ENCODE results near the gene FKTN. TPM values are rescaled to one million over a fixed set of nuclear protein-coding genes. Genes with fewer than 3 reads are reported as not detected.
"Not testable (repeated sequence)": the region's sequence is repeated elsewhere in the genome, so short reads cannot be mapped to it uniquely, and the experiment has no call there.

The FKTN gene
- total RNA-seq, 2 donors from 2014 or later: 6.6 to 8.3 TPM

- TF ChIP-seq POLR2A (IDR thresholded peaks at IDR 0.05): no peak
- TF ChIP-seq, protein P1, sequence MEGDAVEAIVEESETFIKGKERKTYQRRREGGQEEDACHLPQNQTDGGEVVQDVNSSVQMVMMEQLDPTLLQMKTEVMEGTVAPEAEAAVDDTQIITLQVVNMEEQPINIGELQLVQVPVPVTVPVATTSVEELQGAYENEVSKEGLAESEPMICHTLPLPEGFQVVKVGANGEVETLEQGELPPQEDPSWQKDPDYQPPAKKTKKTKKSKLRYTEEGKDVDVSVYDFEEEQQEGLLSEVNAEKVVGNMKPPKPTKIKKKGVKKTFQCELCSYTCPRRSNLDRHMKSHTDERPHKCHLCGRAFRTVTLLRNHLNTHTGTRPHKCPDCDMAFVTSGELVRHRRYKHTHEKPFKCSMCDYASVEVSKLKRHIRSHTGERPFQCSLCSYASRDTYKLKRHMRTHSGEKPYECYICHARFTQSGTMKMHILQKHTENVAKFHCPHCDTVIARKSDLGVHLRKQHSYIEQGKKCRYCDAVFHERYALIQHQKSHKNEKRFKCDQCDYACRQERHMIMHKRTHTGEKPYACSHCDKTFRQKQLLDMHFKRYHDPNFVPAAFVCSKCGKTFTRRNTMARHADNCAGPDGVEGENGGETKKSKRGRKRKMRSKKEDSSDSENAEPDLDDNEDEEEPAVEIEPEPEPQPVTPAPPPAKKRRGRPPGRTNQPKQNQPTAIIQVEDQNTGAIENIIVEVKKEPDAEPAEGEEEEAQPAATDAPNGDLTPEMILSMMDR (IDR thresholded peaks at IDR 0.05): no peak
- no peak overlapping the region for H3K4me3 ChIP-seq
- DNase-seq (no peak), ATAC-seq (no peak)
- H3K9me3 ChIP-seq: no peaks in the 10 kb centered on the region
- H3K27me3 ChIP-seq: no peaks in the 10 kb centered on the region
- H3K27ac ChIP-seq: no peak overlapping the region
- intact Hi-C loops (cut with DNase I): no loop called here
- WGBS, 2 donors: 89 to 91% methylated on average over 1 of the region's 1 CpG
- no peaks in the 10 kb centered on the region for H3K4me1 ChIP-seq
- H3K36me3 ChIP-seq (replicated peaks in 1 of 2; ENCODE audit: insufficient read depth in 1 of 2, low read depth in 2 of 2): no peaks in the 10 kb centered on the region
Observed at GRCh38 chr9:105539452-105539851, 18.5 kb upstream of the FKTN start.

GRCh38 chr9:105541838-105542237 lies 16.1 kb upstream of the FKTN start:
- H3K27me3 ChIP-seq: no peaks in the 10 kb centered on the region
- TF ChIP-seq POLR2A (IDR thresholded peaks at IDR 0.05): no peak
- TF ChIP-seq, protein P1 (IDR thresholded peaks at IDR 0.05): no peak
- 95 to 97% methylated on average over 3 of the region's 3 CpGs for WGBS, 2 donors
- DNase-seq (no peak), ATAC-seq (no peak)
- no peaks in the 10 kb centered on the region for H3K4me1 ChIP-seq
- intact Hi-C loops (cut with DNase I): no loop called here
- no peak overlapping the region for H3K27ac ChIP-seq
- no peaks in the 10 kb centered on the region for H3K36me3 ChIP-seq (replicated peaks in 1 of 2; ENCODE audit: insufficient read depth in 1 of 2, low read depth in 2 of 2)
- no peak overlapping the region for H3K4me3 ChIP-seq
- H3K9me3 ChIP-seq: no peaks in the 10 kb centered on the region

- H3K4me1 ChIP-seq: peaks cover 16% of the 10 kb centered on the region
- ATAC-seq (no peak), DNase-seq (peak in 1 of 4 donors; percentile 25)
- WGBS, 2 donors: 61 to 66% methylated on average over 10 of the region's 10 CpGs
- TF ChIP-seq, protein P1 (IDR thresholded peaks at IDR 0.05): no peak
- no peak for TF ChIP-seq POLR2A (IDR thresholded peaks at IDR 0.05)
- H3K27me3 ChIP-seq: no peaks in the 10 kb centered on the region
- no peak overlapping the region for H3K27ac ChIP-seq
- intact Hi-C loops (cut with DNase I): no loop called here
- no peaks in the 10 kb centered on the region for H3K9me3 ChIP-seq
- no peak overlapping the region for H3K4me3 ChIP-seq
- no peaks in the 10 kb centered on the region for H3K36me3 ChIP-seq (replicated peaks in 1 of 2; ENCODE audit: insufficient read depth in 1 of 2, low read depth in 2 of 2)
Observed at GRCh38 chr9:105554042-105554441, 3.9 kb upstream of the FKTN start.

DNA sequence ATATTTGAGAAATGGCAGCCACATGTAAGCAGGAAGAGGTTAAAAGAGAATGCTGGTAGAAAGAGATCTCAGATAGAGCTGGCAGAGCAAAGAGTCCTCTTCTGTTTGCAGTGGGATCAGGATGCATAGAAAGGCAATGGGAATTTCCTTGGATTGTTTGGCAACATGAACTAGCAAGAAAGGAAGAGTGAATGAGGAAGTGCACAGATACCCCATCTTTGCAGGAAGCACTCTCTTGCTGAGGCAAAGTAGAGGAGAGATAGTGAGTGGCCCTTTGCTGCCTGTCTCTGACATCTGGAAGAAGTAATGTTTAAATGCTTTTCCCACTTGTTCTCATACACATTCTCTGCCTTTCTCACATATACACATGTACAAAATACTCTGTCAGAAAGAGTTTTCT lies 14.5 kb downstream of the FKTN start:
- TF ChIP-seq, protein P1 (IDR thresholded peaks at IDR 0.05): no peak
- TF ChIP-seq POLR2A (IDR thresholded peaks at IDR 0.05): no peak
- intact Hi-C loops (cut with DNase I): no loop called here

GRCh38 chr9:105579952-105580351 lies 22.0 kb downstream of the FKTN start:
- not testable (repeated sequence) for H3K36me3 ChIP-seq (replicated peaks in 1 of 2; ENCODE audit: insufficient read depth in 1 of 2, low read depth in 2 of 2); ATAC-seq
- 80 to 89% methylated on average over 6 of the region's 6 CpGs for WGBS, 2 donors

More for the DNA sequence above, 14.5 kb downstream of the FKTN start:
- H3K9me3 ChIP-seq: no peaks in the 10 kb centered on the region
- DNase-seq: no peak
- no peak overlapping the region for H3K4me3 ChIP-seq
- H3K36me3 ChIP-seq (replicated peaks in 1 of 2; ENCODE audit: insufficient read depth in 1 of 2, low read depth in 2 of 2): peaks cover 0 to 3% of the 10 kb centered on the region in 2 donors
- no peak overlapping the region for H3K27ac ChIP-seq
- no peaks in the 10 kb centered on the region for H3K4me1 ChIP-seq
- no peaks in the 10 kb centered on the region for H3K27me3 ChIP-seq
- no peak for ATAC-seq

DNA sequence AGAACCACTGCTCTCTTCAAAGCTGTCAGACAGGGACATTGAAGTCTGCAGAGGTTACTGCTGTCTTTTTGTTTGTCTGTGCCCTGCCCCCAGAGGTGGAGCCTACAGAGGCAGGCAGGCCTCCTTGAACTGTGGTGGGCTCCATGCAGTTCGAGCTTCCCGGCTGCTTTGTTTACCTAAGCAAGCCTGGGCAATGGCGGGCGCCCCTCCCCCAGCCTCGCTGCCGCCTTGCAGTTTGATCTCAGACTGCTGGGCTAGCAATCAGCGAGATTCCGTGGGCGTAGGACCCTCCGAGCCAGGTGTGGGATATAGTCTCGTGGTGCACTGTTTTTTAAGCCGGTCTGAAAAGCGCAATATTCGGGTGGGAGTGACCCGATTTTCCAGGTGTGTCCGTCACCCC lies 23.6 kb downstream of the FKTN start:
- H3K9me3 ChIP-seq; H3K27me3 ChIP-seq; H3K27ac ChIP-seq; intact Hi-C loops (cut with DNase I); H3K4me3 ChIP-seq; H3K4me1 ChIP-seq; H3K36me3 ChIP-seq (replicated peaks in 1 of 2; ENCODE audit: insufficient read depth in 1 of 2, low read depth in 2 of 2); ATAC-seq; DNase-seq: not testable (repeated sequence)
- WGBS, 2 donors: 87 to 98% methylated on average over 8 to 16 of the region's 16 CpGs

More at GRCh38 chr9:105579952-105580351, 22.0 kb downstream of the FKTN start:
- H3K27ac ChIP-seq; H3K4me3 ChIP-seq; H3K27me3 ChIP-seq; intact Hi-C loops (cut with DNase I); H3K9me3 ChIP-seq; H3K4me1 ChIP-seq; DNase-seq: not testable (repeated sequence)

All from body of pancreas (tissue), 4 donors.